NCI-H128 (cell line): ENCODE results near the gene MICOS13.

ENCODE experiments used
- DNase-seq: peaks from one replicate; lab custom pipeline; 2025; ENCODE audit not compliant: unreplicated experiment; lab: John Stamatoyannopoulos, UW

Gene MICOS13

GRCh38 chr19:5667751-5668271 lies 12.5 kb downstream of the MICOS13 start:
- no peak for DNase-seq

DNA sequence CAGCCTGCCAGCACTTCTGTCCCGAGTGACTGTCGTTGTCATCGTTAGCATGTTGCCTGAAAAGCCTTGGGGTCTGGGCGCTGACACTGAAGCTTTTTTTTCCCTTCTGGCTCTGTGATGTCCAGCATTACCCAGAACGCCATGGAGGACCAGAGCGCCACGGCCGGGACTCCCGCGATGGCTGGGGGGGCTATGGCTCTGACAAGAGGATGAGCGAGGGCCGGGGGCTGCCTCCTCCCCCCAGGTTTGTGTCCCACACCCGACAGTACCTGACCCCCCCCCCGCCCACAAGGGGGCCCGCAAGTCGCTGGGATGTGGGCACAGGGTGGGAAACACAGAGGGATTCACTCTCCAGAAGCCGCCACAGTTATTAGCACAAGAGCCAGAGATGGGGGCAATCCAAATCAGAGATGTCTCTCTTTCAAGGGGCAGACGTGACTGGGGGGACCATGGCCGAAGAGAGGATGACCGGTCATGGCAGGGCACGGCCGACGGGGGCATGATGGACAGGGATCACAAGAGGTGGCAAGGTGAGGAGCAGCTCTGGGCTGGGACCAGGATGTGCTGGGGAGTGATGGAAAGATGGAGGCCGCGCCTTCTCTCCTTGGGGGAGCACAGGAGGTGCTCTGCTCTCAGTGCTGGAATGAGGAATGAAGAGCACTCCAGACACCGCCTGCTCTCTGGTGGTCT lies 13.2 kb downstream of the MICOS13 start:
- DNase-seq: no peak

DNA sequence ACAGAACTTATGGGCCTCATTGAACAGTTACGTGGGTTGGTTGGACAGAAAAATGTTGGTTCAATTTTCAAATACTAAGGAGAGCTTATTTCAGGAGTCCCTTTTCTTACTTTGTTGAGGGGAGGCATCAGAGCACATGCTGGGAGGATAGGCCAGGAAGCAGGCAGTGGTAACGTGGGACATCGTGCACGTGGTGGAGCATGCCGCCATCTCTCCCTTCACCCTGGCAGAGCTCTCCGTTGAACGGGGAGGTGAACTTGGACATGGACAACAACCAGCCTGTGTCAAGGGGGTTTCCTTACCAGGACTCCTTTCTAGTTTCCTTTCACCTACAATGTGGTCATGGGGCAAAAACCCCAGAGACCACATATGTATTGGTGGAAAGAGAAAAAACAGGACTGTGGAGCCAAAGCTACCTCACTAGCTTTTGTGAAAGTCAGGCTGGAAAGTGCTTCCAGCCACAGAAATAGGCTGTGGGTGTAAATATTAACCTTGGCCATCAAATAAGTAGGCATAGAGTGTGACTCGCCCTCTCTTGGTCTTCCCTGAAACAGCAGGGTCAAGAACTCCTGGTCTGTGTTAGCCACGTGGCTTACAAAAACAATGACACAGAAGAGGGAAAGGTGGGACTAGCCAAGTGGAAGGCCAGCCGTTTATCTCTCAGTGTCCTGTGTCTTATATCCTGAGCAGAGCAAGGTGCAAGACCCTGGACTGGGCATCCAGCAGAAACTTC lies 14.4 kb downstream of the MICOS13 start:
- no peak for DNase-seq

- no peak for DNase-seq
Observed at GRCh38 chr19:5664515-5664914, 15.8 kb downstream of the MICOS13 start.

GRCh38 chr19:5663904-5664303 lies 16.4 kb downstream of the MICOS13 start:
- DNase-seq: no peak

GRCh38 chr19:5661483-5661882 lies 18.8 kb downstream of the MICOS13 start:
- no peak for DNase-seq

GRCh38 chr19:5655412-5655811 lies 24.9 kb downstream of the MICOS13 start:
- no peak for DNase-seq

- no peak for DNase-seq
Observed at GRCh38 chr19:5654931-5655330, 25.4 kb downstream of the MICOS13 start.

GRCh38 chr19:5652261-5652660 lies 28.1 kb downstream of the MICOS13 start:
- no peak for DNase-seq

DNA sequence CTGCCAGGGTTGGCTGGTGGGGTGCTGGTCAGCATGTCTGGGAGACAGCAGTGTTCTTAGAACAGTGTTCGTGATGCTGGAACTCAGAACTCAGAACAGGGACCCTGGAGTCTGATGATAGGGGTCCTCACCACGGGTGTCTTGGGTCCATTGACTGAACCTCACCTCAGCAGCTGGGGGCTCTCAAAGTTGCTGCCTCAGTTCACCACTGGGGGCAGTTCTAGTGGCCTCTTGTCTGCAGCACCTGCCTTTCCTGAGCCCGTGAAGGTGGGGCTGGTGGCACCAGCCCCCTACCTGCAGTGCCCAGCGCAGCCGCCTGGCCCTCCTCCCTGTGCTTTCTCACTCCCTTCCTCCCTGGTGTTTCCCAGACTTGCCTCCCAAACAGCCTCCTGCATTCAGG lies 29.0 kb downstream of the MICOS13 start:
- DNase-seq: no peak

- no peak for DNase-seq
Observed at GRCh38 chr19:5648464-5648863, 31.9 kb downstream of the MICOS13 start.

GRCh38 chr19:5646703-5647102 lies 33.6 kb downstream of the MICOS13 start:
- no peak for DNase-seq

DNA sequence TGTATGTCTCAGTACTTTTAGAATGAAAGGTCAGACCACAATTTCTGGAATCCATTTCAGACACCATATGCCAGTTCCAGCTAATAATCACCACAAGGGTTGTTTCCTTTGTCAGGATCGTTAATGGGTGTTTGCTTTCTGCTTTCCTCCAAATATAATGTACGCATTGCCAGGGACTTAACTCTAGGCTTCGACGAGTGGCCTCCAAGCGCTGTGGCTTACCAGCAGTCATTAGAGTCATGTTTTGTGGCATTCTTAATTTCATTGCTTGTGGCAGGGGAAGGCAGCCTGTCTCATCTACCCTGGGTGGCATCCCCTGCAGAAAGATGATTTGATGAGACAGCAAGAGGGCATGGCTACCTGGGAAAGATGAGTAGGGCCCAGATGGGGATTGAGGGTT lies 34.9 kb downstream of the MICOS13 start:
- peak; percentile 34 for DNase-seq

- no peak for DNase-seq
Observed at GRCh38 chr19:5644037-5644436, 36.3 kb downstream of the MICOS13 start.

- DNase-seq: no peak
Observed at GRCh38 chr19:5643060-5643459, 37.3 kb downstream of the MICOS13 start.

DNA sequence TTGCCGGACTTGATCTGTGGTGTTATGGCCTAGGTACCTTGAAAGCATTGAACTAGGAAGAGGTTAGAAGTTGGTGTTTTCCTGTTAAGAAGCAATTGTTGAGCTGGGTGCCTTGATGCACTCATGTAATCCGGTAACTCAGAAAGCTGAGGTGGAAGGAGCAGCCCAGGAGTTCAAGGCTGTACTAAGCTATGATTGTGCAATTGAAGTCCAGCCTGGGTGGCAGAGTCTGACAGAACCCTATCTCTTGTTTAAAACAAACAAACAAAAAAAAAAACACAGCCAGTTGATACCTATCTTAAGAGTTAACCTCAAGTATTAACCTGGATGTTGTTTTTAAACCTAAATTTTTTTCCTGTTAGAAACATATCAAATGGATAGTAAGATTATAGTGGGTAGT lies 38.1 kb downstream of the MICOS13 start:
- no peak for DNase-seq

- DNase-seq: no peak
Observed at GRCh38 chr19:5641171-5641570, 39.1 kb downstream of the MICOS13 start.

DNA sequence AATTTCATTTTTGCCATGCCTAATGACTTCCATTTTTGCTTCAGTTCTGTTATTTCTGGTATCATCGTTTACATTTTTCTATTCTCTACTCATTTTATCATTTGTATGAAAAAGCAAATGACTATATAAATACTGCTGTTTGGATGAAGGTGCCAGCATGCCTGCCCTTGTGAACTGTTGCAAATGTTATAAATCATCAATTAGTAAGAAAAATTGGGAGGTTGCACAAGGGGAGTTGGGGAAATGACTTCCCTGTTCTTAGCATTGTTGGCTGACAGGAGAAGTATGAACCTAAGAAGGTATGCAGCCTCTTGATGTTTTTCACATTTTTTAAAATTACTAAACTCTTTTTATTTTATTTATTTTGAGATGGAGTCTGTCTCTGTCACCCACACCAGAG lies 42.3 kb downstream of the MICOS13 start:
- no peak for DNase-seq

- no peak for DNase-seq
Observed at GRCh38 chr19:5635427-5635826, 44.9 kb downstream of the MICOS13 start.

- no peak for DNase-seq
Observed at GRCh38 chr19:5632657-5633056, 47.7 kb downstream of the MICOS13 start.

DNA sequence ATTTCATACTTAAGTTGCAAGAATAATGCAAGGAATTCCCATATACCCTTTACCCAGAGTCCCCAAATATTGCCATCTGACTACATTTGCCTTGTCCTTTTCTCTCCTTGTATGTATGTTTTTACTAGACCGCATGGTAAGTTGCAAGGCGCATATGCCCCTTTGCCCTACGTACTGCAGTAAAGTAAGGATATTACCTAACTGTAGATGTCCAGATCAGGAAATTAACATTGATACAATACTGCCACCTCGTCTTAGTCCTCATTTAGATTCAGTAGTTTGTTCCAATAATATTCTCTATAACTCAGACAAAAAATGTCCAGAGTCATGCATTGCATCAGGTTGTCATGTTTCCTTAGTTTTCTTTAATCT lies 48.1 kb downstream of the MICOS13 start:
- DNase-seq: no peak

GRCh38 chr19:5631567-5632240 lies 48.6 kb downstream of the MICOS13 start:
- no peak for DNase-seq
